Thyroid gland (tissue), 4 donors: ENCODE results near the gene TAS2R3.

ENCODE experiments used
- POLR2A ChIP-seq, 2 donors: fragments of 450-650 bp; IDR thresholded peaks; one replicate each; pipeline ENCODE4 v1.6.1; 2017; ENCODE audit warnings: antibody characterized with exemption in 2 of 2, mild to moderate bottlenecking in 2 of 2, moderate library complexity in 1 of 2
- TF ChIP-seq, protein P1 (sequence below), 6 experiments: fragments of 200-600 bp in 3 of 6; fragments of 450-650 bp in 3 of 6; sonication (generic) in 3 of 6; IDR thresholded peaks; one replicate each; pipeline ENCODE4 v1.5.1; 2016 to 2019; ENCODE audit warnings: antibody characterized with exemption in 6 of 6, mild to moderate bottlenecking in 2 of 6, inconsistent platforms in 1 of 6, moderate library complexity in 1 of 6

DNA sequence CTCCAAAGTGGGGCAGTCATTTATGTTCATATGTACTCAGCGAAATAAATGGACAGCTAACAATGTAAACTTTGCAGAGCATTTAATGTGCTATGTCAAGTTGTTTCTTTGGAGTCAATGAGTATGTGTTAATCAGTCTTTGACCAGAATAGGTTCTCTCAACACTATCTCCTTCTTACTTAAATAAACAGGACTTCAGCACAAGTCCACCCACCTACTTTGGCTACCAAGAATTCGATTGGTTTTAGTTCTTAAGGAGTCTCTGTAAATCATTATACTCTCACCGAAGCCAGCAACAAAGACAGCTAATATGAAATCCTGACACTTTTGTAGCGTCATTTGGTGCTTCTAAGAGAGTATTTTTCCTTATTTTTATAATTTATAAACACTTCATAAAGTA lies 48.9 kb upstream of the TAS2R3 start:
- no peak for TF ChIP-seq POLR2A (IDR thresholded peaks at IDR 0.05)
- TF ChIP-seq, protein P1, sequence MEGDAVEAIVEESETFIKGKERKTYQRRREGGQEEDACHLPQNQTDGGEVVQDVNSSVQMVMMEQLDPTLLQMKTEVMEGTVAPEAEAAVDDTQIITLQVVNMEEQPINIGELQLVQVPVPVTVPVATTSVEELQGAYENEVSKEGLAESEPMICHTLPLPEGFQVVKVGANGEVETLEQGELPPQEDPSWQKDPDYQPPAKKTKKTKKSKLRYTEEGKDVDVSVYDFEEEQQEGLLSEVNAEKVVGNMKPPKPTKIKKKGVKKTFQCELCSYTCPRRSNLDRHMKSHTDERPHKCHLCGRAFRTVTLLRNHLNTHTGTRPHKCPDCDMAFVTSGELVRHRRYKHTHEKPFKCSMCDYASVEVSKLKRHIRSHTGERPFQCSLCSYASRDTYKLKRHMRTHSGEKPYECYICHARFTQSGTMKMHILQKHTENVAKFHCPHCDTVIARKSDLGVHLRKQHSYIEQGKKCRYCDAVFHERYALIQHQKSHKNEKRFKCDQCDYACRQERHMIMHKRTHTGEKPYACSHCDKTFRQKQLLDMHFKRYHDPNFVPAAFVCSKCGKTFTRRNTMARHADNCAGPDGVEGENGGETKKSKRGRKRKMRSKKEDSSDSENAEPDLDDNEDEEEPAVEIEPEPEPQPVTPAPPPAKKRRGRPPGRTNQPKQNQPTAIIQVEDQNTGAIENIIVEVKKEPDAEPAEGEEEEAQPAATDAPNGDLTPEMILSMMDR (IDR thresholded peaks at IDR 0.05) = no peak
